GM08714 (cell line): Measurements from ENCODE around the gene F10.

Experiments used
- H3K4me3 ChIP-seq: fragments of 200-500 bp; sonication (Bioruptor generic); 2 replicates; pipeline ENCODE4 v1.5.1; 2014; ENCODE audit warnings: mild to moderate bottlenecking, low read length, inconsistent platforms
- ZNF274 ChIP-seq: IDR thresholded peaks from 2 replicates; pipeline ENCODE4 v1.6.1; 2012; ENCODE audit warnings: mild to moderate bottlenecking, low read depth, low read length

Gene F10

GRCh38 chr13:113082198-113083021, 40.2 kb upstream of the F10 start:
- H3K4me3 ChIP-seq = no peak overlapping the region
- no peak for TF ChIP-seq ZNF274

GRCh38 chr13:113083022-113083373, 39.6 kb upstream of the F10 start:
- H3K4me3 ChIP-seq = no peak overlapping the region
- no peak for TF ChIP-seq ZNF274

GRCh38 chr13:113083402-113084061, 39.1 kb upstream of the F10 start:
- no peak for TF ChIP-seq ZNF274
- no peak overlapping the region for H3K4me3 ChIP-seq

GRCh38 chr13:113084094-113084942, 38.3 kb upstream of the F10 start:
- no peak for TF ChIP-seq ZNF274

GRCh38 chr13:113084943-113085540, 37.6 kb upstream of the F10 start:
- H3K4me3 ChIP-seq = no peak overlapping the region
- no peak for TF ChIP-seq ZNF274

More at GRCh38 chr13:113084094-113084942, 38.3 kb upstream of the F10 start:
- no peak overlapping the region for H3K4me3 ChIP-seq

- no peak overlapping the region for H3K4me3 ChIP-seq
These were observed 36.4 kb upstream of the F10 start for GRCh38 chr13:113086031-113086750.

GRCh38 chr13:113086991-113087922, 35.3 kb upstream of the F10 start:
- H3K4me3 ChIP-seq = no peak overlapping the region
- no peak for TF ChIP-seq ZNF274

More at GRCh38 chr13:113086031-113086750, 36.4 kb upstream of the F10 start:
- no peak for TF ChIP-seq ZNF274

GRCh38 chr13:113087923-113088690, 34.5 kb upstream of the F10 start:
- TF ChIP-seq ZNF274 = no peak
- H3K4me3 ChIP-seq = no peak overlapping the region

- TF ChIP-seq ZNF274 = no peak
- no peak overlapping the region for H3K4me3 ChIP-seq
These were observed 33.9 kb upstream of the F10 start for GRCh38 chr13:113088691-113089020.

- no peak for TF ChIP-seq ZNF274
- no peak overlapping the region for H3K4me3 ChIP-seq
These were observed 32.7 kb upstream of the F10 start for GRCh38 chr13:113089693-113090414.

- no peak for TF ChIP-seq ZNF274
- no peak overlapping the region for H3K4me3 ChIP-seq
These were observed 32.2 kb upstream of the F10 start for GRCh38 chr13:113090415-113090770.

GRCh38 chr13:113090806-113091205, 31.8 kb upstream of the F10 start:
- H3K4me3 ChIP-seq = no peak overlapping the region
- TF ChIP-seq ZNF274 = no peak
